H9 (cell line): ENCODE data around the gene CDC42EP4. TPM values are rescaled to one million over a fixed set of nuclear protein-coding genes. Genes with fewer than 3 reads are reported as not detected.
A peak's percentile ranks its signal among the peaks of the same experiment; 100 is the strongest.

Experiments
- DNase-seq: peaks from one replicate; pipeline ENCODE4 v3.0.0-alpha.2; 2017
- H2AFZ ChIP-seq: one replicate; pipeline ENCODE4 v1.6.1; 2013; ENCODE audit warnings: mild to moderate bottlenecking, low read length, control low read depth, moderate library complexity
- H2AK5ac ChIP-seq: 2 replicates; pipeline ENCODE4 v1.6.1; 2013; ENCODE audit warnings: low read length, control low read depth, mixed read lengths; ENCODE audit not compliant: insufficient read length
- H2BK120ac ChIP-seq: one replicate; pipeline ENCODE4 v1.6.1; 2013; ENCODE audit warnings: low read depth, mild to moderate bottlenecking, low read length, control low read depth, inconsistent platforms; ENCODE audit not compliant: poor library complexity, severe bottlenecking
- H2BK12ac ChIP-seq: 2 replicates; pipeline ENCODE4 v1.6.1; 2013; ENCODE audit warnings: low read length, control low read depth, mixed read lengths, low read depth; ENCODE audit not compliant: insufficient read length
- H2BK15ac ChIP-seq: 2 replicates; pipeline ENCODE4 v1.6.1; 2013; ENCODE audit warnings: low read depth, low read length, control low read depth
- H2BK20ac ChIP-seq: one replicate; pipeline ENCODE4 v1.6.1; 2013; ENCODE audit warnings: low read depth, mild to moderate bottlenecking, low read length, control low read depth, inconsistent platforms; ENCODE audit not compliant: poor library complexity, severe bottlenecking
- H2BK5ac ChIP-seq: 2 replicates; pipeline ENCODE4 v1.6.1; 2013; ENCODE audit warnings: low read length, control low read depth, mixed read lengths; ENCODE audit not compliant: insufficient read length
- H3K14ac ChIP-seq: 2 replicates; pipeline ENCODE4 v1.6.1; 2013; ENCODE audit warnings: low read length, control low read depth; ENCODE audit not compliant: insufficient read depth
- H3K18ac ChIP-seq: 2 replicates; pipeline ENCODE4 v1.6.1; 2013; ENCODE audit warnings: low read depth, mild to moderate bottlenecking, mixed read lengths, low read length, control low read depth; ENCODE audit not compliant: insufficient read length
- H3K23ac ChIP-seq: 2 replicates; pipeline ENCODE4 v1.6.1; 2013; ENCODE audit warnings: low read length, control low read depth, mixed read lengths, low read depth; ENCODE audit not compliant: insufficient read length
- H3K23me2 ChIP-seq: 2 replicates; pipeline ENCODE4 v1.6.1; 2013; ENCODE audit warnings: low read depth, mild to moderate bottlenecking, mixed read lengths, low read length, control low read depth; ENCODE audit not compliant: insufficient read length, poor library complexity, severe bottlenecking
- H3K27ac ChIP-seq: 2 replicates; pipeline ENCODE4 v1.5.1; 2013; ENCODE audit warnings: low read length, control low read depth, mixed read lengths, low read depth; ENCODE audit not compliant: insufficient read length
- H3K27me3 ChIP-seq: 2 replicates; pipeline ENCODE4 v1.6.1; 2013; ENCODE audit warnings: low read length, control low read depth, inconsistent platforms; ENCODE audit not compliant: insufficient read depth
- H3K4ac ChIP-seq: 2 replicates; pipeline ENCODE4 v1.6.1; 2013; ENCODE audit warnings: low read depth, mild to moderate bottlenecking, control low read depth, inconsistent platforms, low read length, moderate library complexity
- H3K4me1 ChIP-seq: 2 replicates; pipeline ENCODE4 v1.6.1; 2013; ENCODE audit warnings: low read length, control low read depth, inconsistent platforms; ENCODE audit not compliant: insufficient read depth
- H3K4me2 ChIP-seq: 2 replicates; pipeline ENCODE4 v1.6.1; 2013; ENCODE audit warnings: low read length, control low read depth, mixed read lengths; ENCODE audit not compliant: insufficient read length, insufficient read depth
- H3K56ac ChIP-seq: 2 replicates; pipeline ENCODE4 v1.6.1; 2013; ENCODE audit warnings: low read depth, mild to moderate bottlenecking, mixed read lengths, low read length, control low read depth; ENCODE audit not compliant: insufficient read length
- H3K79me1 ChIP-seq: 2 replicates; pipeline ENCODE4 v1.6.1; 2013; ENCODE audit warnings: low read depth, mild to moderate bottlenecking, moderate library complexity, low read length, control low read depth, inconsistent platforms; ENCODE audit not compliant: insufficient read depth, poor library complexity, severe bottlenecking
- H3K79me2 ChIP-seq: 2 replicates; pipeline ENCODE4 v1.6.1; 2013; ENCODE audit warnings: low read length, control low read depth, inconsistent platforms; ENCODE audit not compliant: insufficient read depth
- H3K9ac ChIP-seq: 2 replicates; pipeline ENCODE4 v1.6.1; 2013; ENCODE audit warnings: low read length, control low read depth, mixed read lengths; ENCODE audit not compliant: insufficient read length; ENCODE audit errors: extremely low read depth
- H3K9me3 ChIP-seq: one replicate; pipeline ENCODE4 v1.6.1; 2013; ENCODE audit warnings: low read depth, low read length, inconsistent platforms; ENCODE audit not compliant: control insufficient read depth
- H3T11ph ChIP-seq: one replicate; pipeline ENCODE4 v1.6.1; 2013; ENCODE audit warnings: mild to moderate bottlenecking, low read length, control low read depth, inconsistent platforms
- H4K20me1 ChIP-seq: one replicate; pipeline ENCODE4 v1.6.1; 2013; ENCODE audit not compliant: control insufficient read depth, insufficient read length, insufficient read depth
- H4K5ac ChIP-seq: 2 replicates; pipeline ENCODE4 v1.6.1; 2013; ENCODE audit warnings: low read depth, mild to moderate bottlenecking, mixed read lengths, low read length, control low read depth; ENCODE audit not compliant: insufficient read length
- H4K8ac ChIP-seq: replicated peaks from 2 replicates; pipeline ENCODE4 v1.6.1; 2013; ENCODE audit warnings: low read length, control low read depth, mixed read lengths, low read depth; ENCODE audit not compliant: insufficient read length
- H4K91ac ChIP-seq: 2 replicates; pipeline ENCODE4 v1.6.1; 2013; ENCODE audit warnings: low read depth, mild to moderate bottlenecking, moderate library complexity, mixed read lengths, low read length, control low read depth; ENCODE audit not compliant: insufficient read length
- H3K27ac Mint-ChIP-seq, 3 experiments: 2 replicates in 2 of 3; 3 replicates in 1 of 3; pipeline ENCODE4 v1.8.0; 2020 to 2021; ENCODE audit warnings: mixed read lengths in 3 of 3, mild to moderate bottlenecking in 1 of 3, moderate library complexity in 1 of 3
- H3K27me3 Mint-ChIP-seq: 2 replicates; pipeline ENCODE4 v1.8.0; 2021; ENCODE audit warnings: low read depth, mild to moderate bottlenecking, moderate library complexity, mixed read lengths
- H3K36me3 Mint-ChIP-seq, 3 experiments: 2 replicates in 2 of 3; 3 replicates in 1 of 3; pipeline ENCODE4 v1.8.0; 2020 to 2021; ENCODE audit warnings: low read depth in 3 of 3, mixed read lengths in 3 of 3; ENCODE audit not compliant: insufficient read depth in 1 of 3
- H3K4me1 Mint-ChIP-seq, 2 experiments: 2 replicates each; pipeline ENCODE4 v1.8.0; 2020; ENCODE audit warnings: mixed read lengths in 2 of 2
- H3K4me3 Mint-ChIP-seq, 2 experiments: 2 replicates in 1 of 2; 3 replicates in 1 of 2; pipeline ENCODE4 v1.8.0; 2020 to 2021; ENCODE audit warnings: mild to moderate bottlenecking in 2 of 2, mixed read lengths in 2 of 2, moderate library complexity in 1 of 2
- H3K9me3 Mint-ChIP-seq, 2 experiments: 2 replicates in 1 of 2; 3 replicates in 1 of 2; pipeline ENCODE4 v1.8.0; 2020; ENCODE audit warnings: mild to moderate bottlenecking in 2 of 2, mixed read lengths in 2 of 2, moderate library complexity in 1 of 2
- WGBS: extraction: QIAGEN DNeasy Blood & Tissue Kit; methylation state at CpG from one replicate; pipeline ENCODE4 v1.1.7; 2013; ENCODE audit warnings: missing lambda C conversion rate, low lambda C conversion rate, mixed read lengths; ENCODE audit not compliant: insufficient read length; ENCODE audit errors: extremely low coverage; 5-methylcytosine and 5-hydroxymethylcytosine counted together
- total RNA-seq: library from RNA; stranded (reverse); gene quantifications from 2 replicates; pipeline ENCODE4 v1.2.1, GENCODE V29; 2021
- TF ChIP-seq, protein P1 (sequence below): fragments of 200-600 bp; sonication (generic); conservative IDR thresholded peaks from 3 replicates; pipeline ENCODE4 v1.8.0; 2021; ENCODE audit warnings: antibody characterized with exemption, mild to moderate bottlenecking

The CDC42EP4 gene
- total RNA-seq, 1 experiment from 2014 or later, result 27.1 TPM

DNA sequence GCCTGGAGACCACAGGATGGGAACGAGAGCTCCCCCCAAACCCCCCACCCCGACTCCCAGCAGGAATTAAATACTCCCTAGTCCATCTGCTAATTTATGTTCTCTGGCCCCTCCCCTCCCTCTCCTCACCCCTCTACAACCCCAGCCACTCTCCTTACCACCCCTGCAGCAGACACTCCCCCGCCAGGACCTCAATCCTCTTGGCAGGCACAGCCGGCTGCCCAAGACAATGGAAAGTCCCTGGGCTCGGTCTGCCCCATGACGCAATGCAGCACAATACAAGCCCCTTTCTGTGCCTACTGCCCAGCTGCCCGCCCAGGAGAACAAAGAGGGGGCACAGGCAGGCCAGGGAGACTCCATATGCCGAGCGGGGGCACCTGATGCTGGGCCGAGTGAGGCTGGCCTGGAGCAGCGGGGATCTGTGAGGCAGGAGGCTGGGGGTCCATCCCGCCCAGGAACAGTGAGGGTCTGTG is 30.3 kb upstream of the CDC42EP4 start:
- Histone ChIP-seq H3T11ph (no peak overlapping the region), H3K56ac (no peak overlapping the region), H2BK120ac (peak overlapping the region; percentile 41), H3K4me1 (peaks cover 9% of the 10 kb centered on the region), H2BK5ac (no peak overlapping the region), H3K23me2 (peaks cover 4% of the 10 kb centered on the region), H3K79me2 (no peaks in the 10 kb centered on the region), H3K23ac (no peak overlapping the region), H4K5ac (no peak overlapping the region), H3K4me2 (no peak overlapping the region), H2BK12ac (no peak overlapping the region), H3K9me3 (no peaks in the 10 kb centered on the region), H3K79me1 (no peaks in the 10 kb centered on the region), H2BK15ac (no peak overlapping the region), H3K4ac (no peak overlapping the region; the same call in 1 of the 2 replicates), H3K18ac (peak overlapping the region; percentile 71), H3K27ac (no peak overlapping the region), H4K8ac (no peak overlapping the region), H3K14ac (peak overlapping the region; percentile 15; the same call in 1 of the 2 replicates), H4K20me1 (no peaks in the 10 kb centered on the region), H3K27me3 (no peaks in the 10 kb centered on the region), H2BK20ac (no peak overlapping the region), H2AK5ac (no peak overlapping the region), H2AFZ (no peak overlapping the region), H3K9ac (no peak overlapping the region), H4K91ac (no peak overlapping the region)
- peak; percentile 96 for DNase-seq
- Mint-ChIP-seq H3K4me1 (peaks cover 51 to 59% of the 10 kb centered on the region in 2 experiments), H3K4me3 (peak overlapping the region in 1 of 2 experiments; percentile 72; a peak in 1 of 5 replicates), H3K27ac (peak overlapping the region; percentile 87 to 97 (median 97)), H3K27me3 (peaks cover 3% of the 10 kb centered on the region; the same call in 1 of the 2 replicates), H3K9me3 (no peaks in the 10 kb centered on the region), H3K36me3 (peaks cover 0 to 6% (median 1%) of the 10 kb centered on the region in 3 experiments; a peak in 3 of 7 replicates)
- WGBS, result no CpG with 5 or more reads among the region's 12 CpGs
- TF ChIP-seq, protein P1, sequence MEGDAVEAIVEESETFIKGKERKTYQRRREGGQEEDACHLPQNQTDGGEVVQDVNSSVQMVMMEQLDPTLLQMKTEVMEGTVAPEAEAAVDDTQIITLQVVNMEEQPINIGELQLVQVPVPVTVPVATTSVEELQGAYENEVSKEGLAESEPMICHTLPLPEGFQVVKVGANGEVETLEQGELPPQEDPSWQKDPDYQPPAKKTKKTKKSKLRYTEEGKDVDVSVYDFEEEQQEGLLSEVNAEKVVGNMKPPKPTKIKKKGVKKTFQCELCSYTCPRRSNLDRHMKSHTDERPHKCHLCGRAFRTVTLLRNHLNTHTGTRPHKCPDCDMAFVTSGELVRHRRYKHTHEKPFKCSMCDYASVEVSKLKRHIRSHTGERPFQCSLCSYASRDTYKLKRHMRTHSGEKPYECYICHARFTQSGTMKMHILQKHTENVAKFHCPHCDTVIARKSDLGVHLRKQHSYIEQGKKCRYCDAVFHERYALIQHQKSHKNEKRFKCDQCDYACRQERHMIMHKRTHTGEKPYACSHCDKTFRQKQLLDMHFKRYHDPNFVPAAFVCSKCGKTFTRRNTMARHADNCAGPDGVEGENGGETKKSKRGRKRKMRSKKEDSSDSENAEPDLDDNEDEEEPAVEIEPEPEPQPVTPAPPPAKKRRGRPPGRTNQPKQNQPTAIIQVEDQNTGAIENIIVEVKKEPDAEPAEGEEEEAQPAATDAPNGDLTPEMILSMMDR, result no peak
